Measurements from ENCODE around the gene TJP3. TPM values are rescaled to one million over a fixed set of nuclear protein-coding genes. Genes with fewer than 3 reads are reported as not detected.

Gene TJP3
- total and polyA plus RNA-seq, 9 donors, result 0.18 to 24.4 (median 2.8) TPM; not detected in 2

GRCh38 chr19:3780786-3781304 is 72.7 kb downstream of the TJP3 start:
- 83 to 90% (median 86%) methylated on average over 9 of the region's 9 CpGs for WGBS, 3 donors
- no peaks in the 10 kb centered on the region for H3K36me3 ChIP-seq
- H3K27ac ChIP-seq, result no peak overlapping the region
- intact Hi-C loops (cut with DNase I), result no loop called here
- no peak for DNase-seq
- no peak for TF ChIP-seq CTCF (IDR thresholded peaks at IDR 0.05)
- TF ChIP-seq EP300 (IDR thresholded peaks at IDR 0.05), result no peak
- no peak for TF ChIP-seq POLR2A (IDR thresholded peaks at IDR 0.05)
- H3K4me1 ChIP-seq (ENCODE audit: insufficient read depth), result no peaks in the 10 kb centered on the region
- no peak overlapping the region for H3K4me3 ChIP-seq
- no peaks in the 10 kb centered on the region for H3K27me3 ChIP-seq
- H3K9me3 ChIP-seq, result peaks cover 0 to 14% of the 10 kb centered on the region in 2 donors

- no peaks in the 10 kb centered on the region for H3K36me3 ChIP-seq
- no peaks in the 10 kb centered on the region for H3K27me3 ChIP-seq
- peaks cover 0 to 14% of the 10 kb centered on the region in 2 donors for H3K9me3 ChIP-seq
- intact Hi-C loops (cut with DNase I), result no loop called here
- no peak overlapping the region for H3K4me3 ChIP-seq
- no peak for DNase-seq
- TF ChIP-seq POLR2A (IDR thresholded peaks at IDR 0.05) (no peak), EP300 (IDR thresholded peaks at IDR 0.05) (no peak), CTCF (IDR thresholded peaks at IDR 0.05) (no peak)
- no peak overlapping the region for H3K27ac ChIP-seq
- no peaks in the 10 kb centered on the region for H3K4me1 ChIP-seq (ENCODE audit: insufficient read depth)
- 95 to 99% (median 95%) methylated on average over 2 of the region's 2 CpGs for WGBS, 3 donors
Measured at GRCh38 chr19:3781603-3782002, 73.4 kb downstream of the TJP3 start.

- Histone ChIP-seq H3K9me3 (peaks cover 0 to 14% of the 10 kb centered on the region in 2 donors), H3K27ac (no peak overlapping the region), H3K27me3 (no peaks in the 10 kb centered on the region), H3K4me1 (ENCODE audit: insufficient read depth) (no peaks in the 10 kb centered on the region), H3K4me3 (no peak overlapping the region), H3K36me3 (no peaks in the 10 kb centered on the region)
- no peak for TF ChIP-seq POLR2A (IDR thresholded peaks at IDR 0.05)
- intact Hi-C loops (cut with DNase I), result no loop called here
- no peak for DNase-seq
- WGBS, 3 donors, result 89 to 94% (median 90%) methylated on average over 1 of the region's 1 CpG
Measured at GRCh38 chr19:3782330-3782729, 74.1 kb downstream of the TJP3 start.

GRCh38 chr19:3782903-3783302 is 74.7 kb downstream of the TJP3 start:
- no peak for DNase-seq
- Histone ChIP-seq H3K4me1 (ENCODE audit: insufficient read depth) (no peaks in the 10 kb centered on the region), H3K4me3 (no peak overlapping the region), H3K27ac (no peak overlapping the region), H3K9me3 (peaks cover 0 to 14% of the 10 kb centered on the region in 2 donors), H3K36me3 (no peaks in the 10 kb centered on the region), H3K27me3 (no peaks in the 10 kb centered on the region)
- WGBS, 3 donors, result 78 to 86% (median 82%) methylated on average over 13 of the region's 13 CpGs
- TF ChIP-seq EP300 (IDR thresholded peaks at IDR 0.05), result no peak
- no peak for TF ChIP-seq POLR2A (IDR thresholded peaks at IDR 0.05)
- TF ChIP-seq CTCF (IDR thresholded peaks at IDR 0.05), result no peak
- intact Hi-C loops (cut with DNase I), result no loop called here

- Histone ChIP-seq H3K4me1 (ENCODE audit: insufficient read depth) (no peaks in the 10 kb centered on the region), H3K36me3 (no peaks in the 10 kb centered on the region), H3K4me3 (no peak overlapping the region), H3K9me3 (peaks cover 0 to 14% of the 10 kb centered on the region in 2 donors), H3K27me3 (no peaks in the 10 kb centered on the region), H3K27ac (no peak overlapping the region)
- 62 to 66% (median 64%) methylated on average over 32 to 49 of the region's 49 CpGs for WGBS, 3 donors
- intact Hi-C loops (cut with DNase I), result no loop called here
- DNase-seq, result no peak
- TF ChIP-seq CTCF (IDR thresholded peaks at IDR 0.05), result no peak
- TF ChIP-seq EP300 (IDR thresholded peaks at IDR 0.05), result no peak
- no peak for TF ChIP-seq POLR2A (IDR thresholded peaks at IDR 0.05)
Measured at GRCh38 chr19:3783660-3784584, 75.7 kb downstream of the TJP3 start.
